T47D (cell line): ENCODE data around the gene OSTM1.
"Not testable (repeated sequence)": the region's sequence is repeated elsewhere in the genome, so short reads cannot be mapped to it uniquely, and the experiment has no call there.

Experiments
- DNase-seq, 2 experiments: peaks; one replicate each; pipeline versions ENCODE4 v3.0.0 to v3.0.0-alpha.2; 2011 to 2012; ENCODE audit warnings: low read depth in 1 of 2, low spot score in 1 of 2
- JUND ChIP-seq: IDR thresholded peaks from 2 replicates; pipeline ENCODE4 v1.6.1; 2012; ENCODE audit warnings: low read depth
- in situ Hi-C: cut with HindIII; loops from 2 replicates; pipeline ENCODE4 v1.10.0; 2016; ENCODE audit warnings: low sequenced_read_pairs, low pct_unique_long_range_greater_than_20kb

Gene OSTM1

GRCh38 chr6:108029226-108029921, 45.2 kb downstream of the OSTM1 start:
- in situ Hi-C loops, result no loop called here
- TF ChIP-seq JUND, result no peak
- no peak for DNase-seq

GRCh38 chr6:108027594-108027993, 46.9 kb downstream of the OSTM1 start:
- DNase-seq, result peak in 1 of 2 experiments; percentile 44
- no peak for TF ChIP-seq JUND
- in situ Hi-C loops, result no loop called here

- in situ Hi-C loops, result no loop called here
- TF ChIP-seq JUND, result no peak
- no peak for DNase-seq
Observed at GRCh38 chr6:108027056-108027455, 47.5 kb downstream of the OSTM1 start.

DNA sequence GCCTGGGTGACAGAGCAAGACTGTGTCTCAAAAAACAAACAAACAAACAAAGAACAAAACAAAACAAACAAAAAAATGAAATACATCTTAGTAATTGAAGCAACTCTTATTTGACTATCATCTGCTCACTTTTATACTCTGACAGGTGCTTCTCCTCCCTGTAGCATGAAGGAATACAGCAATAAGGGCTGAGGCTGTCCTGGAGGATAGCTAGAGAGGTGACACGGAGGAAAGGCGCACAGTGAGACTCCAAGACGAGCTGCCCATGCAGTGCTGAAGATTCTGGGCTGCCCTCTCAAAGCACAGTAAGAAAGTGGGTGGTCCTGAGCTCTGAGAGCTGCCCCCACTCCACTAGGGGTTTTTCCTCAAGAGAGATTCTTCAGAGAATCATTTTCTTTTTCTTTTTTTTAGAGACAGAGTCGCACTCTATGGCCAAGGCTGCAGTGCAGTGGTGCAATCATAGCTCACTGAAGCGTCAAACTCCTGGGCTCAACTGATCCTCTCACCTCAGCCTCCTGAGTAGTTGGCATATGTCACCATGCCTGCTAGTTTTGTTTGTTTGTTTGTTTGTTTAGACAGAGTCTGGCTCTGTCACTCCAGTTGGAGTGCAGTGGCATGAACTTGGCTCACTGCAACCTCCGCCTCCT, 50.0 kb downstream of the OSTM1 start:
- in situ Hi-C loops, result no loop called here
- no peak for TF ChIP-seq JUND
- DNase-seq, result no peak

GRCh38 chr6:108020472-108021116, 53.9 kb downstream of the OSTM1 start:
- no peak for DNase-seq
- in situ Hi-C loops, result no loop called here
- TF ChIP-seq JUND, result no peak

DNA sequence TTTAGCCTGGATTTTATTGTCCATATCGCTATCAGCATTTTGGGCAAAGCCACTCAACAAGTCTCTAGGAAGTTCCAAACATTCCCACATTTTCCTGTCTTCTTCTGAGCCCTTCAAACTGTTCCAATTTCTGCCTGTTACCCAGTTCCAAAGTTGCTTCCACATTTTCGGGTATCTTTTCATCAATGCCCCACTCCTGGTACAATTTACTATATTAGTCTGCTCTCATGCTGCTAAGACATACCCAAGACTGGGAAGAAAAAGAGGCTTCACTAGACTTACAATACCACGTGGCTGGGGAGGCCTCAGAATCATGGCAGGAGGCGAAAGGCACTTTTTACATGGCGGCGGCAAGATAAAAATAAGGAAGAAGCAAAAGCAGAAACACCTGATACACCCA, 58.3 kb downstream of the OSTM1 start:
- in situ Hi-C loops, DNase-seq: not testable (repeated sequence)

- TF ChIP-seq JUND, result no peak
- in situ Hi-C loops, result no loop called here
- no peak for DNase-seq
Observed at GRCh38 chr6:108013787-108014439, 60.6 kb downstream of the OSTM1 start.

- in situ Hi-C loops, result no loop called here
- no peak for DNase-seq
Observed at GRCh38 chr6:108009894-108010293, 64.6 kb downstream of the OSTM1 start.

DNA sequence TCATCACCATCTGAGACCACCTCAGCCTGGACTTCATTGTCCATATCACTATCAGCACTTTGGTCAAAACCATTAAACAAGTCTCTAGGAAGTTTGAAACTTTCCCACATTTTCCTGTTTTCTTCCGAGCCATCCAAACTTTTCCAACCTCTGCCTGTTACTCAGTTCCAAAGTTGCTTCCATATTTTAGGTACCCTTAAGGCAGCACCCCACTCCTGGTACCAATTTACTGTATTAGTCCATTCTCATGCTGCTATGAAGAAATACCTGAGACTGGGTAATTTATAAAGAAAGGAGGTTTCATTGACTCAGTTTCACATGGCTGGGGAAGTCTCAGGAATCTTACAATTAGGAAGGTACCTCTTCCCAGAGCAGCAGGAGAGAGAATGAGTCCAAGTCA, 65.3 kb downstream of the OSTM1 start:
- in situ Hi-C loops, result not testable (repeated sequence)

More at GRCh38 chr6:108009894-108010293, 64.6 kb downstream of the OSTM1 start:
- TF ChIP-seq JUND, result no peak

DNA sequence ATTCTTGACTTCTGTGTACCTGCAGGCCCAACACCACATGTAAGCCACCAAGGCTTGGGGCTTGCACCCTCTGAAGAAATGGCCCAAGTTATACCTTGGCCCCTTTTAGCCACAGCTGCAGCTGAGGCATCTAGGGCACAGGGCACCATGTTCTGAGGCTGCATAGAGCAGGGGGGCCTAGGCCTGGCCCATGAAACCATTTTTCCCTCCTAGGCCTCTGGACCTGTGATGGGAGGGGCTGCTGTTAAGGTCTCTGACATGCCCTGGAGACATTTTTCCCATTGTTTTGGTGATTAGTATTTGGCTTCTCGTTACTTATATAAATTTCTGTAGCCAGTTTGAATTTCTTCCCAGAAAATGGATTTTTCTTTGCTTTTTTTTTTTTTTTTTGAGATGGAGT, 66.2 kb downstream of the OSTM1 start:
- TF ChIP-seq JUND, result no peak
- DNase-seq, result no peak
- in situ Hi-C loops, result no loop called here

More for the DNA sequence above, 65.3 kb downstream of the OSTM1 start:
- DNase-seq, result not testable (repeated sequence)

- peak in 1 of 2 experiments; percentile 55 for DNase-seq
- in situ Hi-C loops, result no loop called here
- no peak for TF ChIP-seq JUND
Observed at GRCh38 chr6:108005961-108006360, 68.6 kb downstream of the OSTM1 start.

DNA sequence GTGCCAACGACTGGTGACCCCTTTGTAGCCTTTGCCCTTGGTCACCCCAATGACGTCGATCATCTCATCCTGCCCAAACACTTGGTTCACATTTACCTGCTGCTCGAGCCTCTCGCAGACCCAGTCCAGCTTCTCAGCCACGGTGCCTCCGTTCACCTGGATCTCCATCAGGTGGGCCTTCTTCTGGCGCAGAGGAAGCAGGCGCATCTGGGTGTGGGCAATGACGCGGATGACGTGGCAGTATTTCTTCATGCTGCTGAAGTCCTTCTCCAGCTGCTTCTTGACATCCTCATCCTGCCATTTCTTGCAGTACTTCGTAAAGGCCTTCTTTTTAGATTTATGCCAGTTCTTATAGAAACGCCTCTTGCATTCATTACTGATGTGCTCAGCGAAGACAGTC, 69.7 kb downstream of the OSTM1 start:
- in situ Hi-C loops, result no loop called here
- no peak for TF ChIP-seq JUND
- no peak for DNase-seq
